Naive thymus-derived CD4-positive, alpha-beta T cell (primary cell): ENCODE measurements around the gene ADH6. TPM values are rescaled to one million over a fixed set of nuclear protein-coding genes. Genes with fewer than 3 reads are reported as not detected.
"Not testable (repeated sequence)": the region's sequence is repeated elsewhere in the genome, so short reads cannot be mapped to it uniquely, and the experiment has no call there.

Experiments used
- ATAC-seq: fragments of 150-1000 bp; cut with Tn5 transposase; 2 replicates; pipeline ENCODE4 v1.10.0; 2021; ENCODE audit warnings: mild to moderate bottlenecking, moderate library complexity
- CTCF ChIA-PET: fragments of 350-600 bp; sonication (Branson Sonifier 250); formaldehyde crosslinking; loops from one replicate; lab custom pipeline; 2021; ENCODE audit warnings: antibody characterized with exemption; lab: Charles Lee
- POLR2A ChIA-PET: fragments of 350-600 bp; sonication (Branson Sonifier 250); formaldehyde crosslinking; loops from one replicate; lab custom pipeline; 2021; ENCODE audit warnings: antibody characterized with exemption, inconsistent platforms; lab: Charles Lee
- DNase-seq, 9 donors: peaks; one replicate each; pipeline versions ENCODE4 v3.0.0 to v3.0.0-alpha.2; 2020 to 2022; ENCODE audit warnings: mixed read lengths in 1 of 9
- H3K27ac ChIP-seq: one replicate; pipeline ENCODE4 v1.7.0; 2013; ENCODE audit warnings: mild to moderate bottlenecking, low read depth, low read length, moderate library complexity
- H3K27me3 ChIP-seq, 2 donors: one replicate each; pipeline ENCODE4 v1.7.0; 2013; ENCODE audit warnings: low read length in 2 of 2, mild to moderate bottlenecking in 2 of 2, moderate library complexity in 2 of 2; ENCODE audit not compliant: control insufficient read depth in 2 of 2, insufficient read depth in 2 of 2
- H3K36me3 ChIP-seq, 3 experiments: 1 replicate in 2 of 3; 2 replicates in 1 of 3; pipeline ENCODE4 v1.7.0; 2013; ENCODE audit warnings: low read length in 3 of 3, mild to moderate bottlenecking in 3 of 3, moderate library complexity in 1 of 3; ENCODE audit not compliant: insufficient read depth in 3 of 3, control insufficient read depth in 2 of 3
- H3K4me1 ChIP-seq, 2 donors: one replicate each; pipeline ENCODE4 v1.7.0; 2013; ENCODE audit warnings: low read length in 2 of 2, mild to moderate bottlenecking in 2 of 2, moderate library complexity in 1 of 2; ENCODE audit not compliant: control insufficient read depth in 2 of 2, insufficient read depth in 2 of 2
- H3K4me3 ChIP-seq: 2 replicates; pipeline ENCODE4 v1.7.0; 2013; ENCODE audit warnings: mild to moderate bottlenecking, low read length
- H3K9me3 ChIP-seq, 3 experiments: 1 replicate in 2 of 3; 2 replicates in 1 of 3; pipeline ENCODE4 v1.7.0; 2013; ENCODE audit warnings: low read length in 3 of 3; ENCODE audit not compliant: control insufficient read depth in 2 of 3
- H3K27ac Mint-ChIP-seq, 9 donors: one replicate each; pipeline ENCODE4 v1.8.0; 2020 to 2022; ENCODE audit warnings: mixed read lengths in 9 of 9, mild to moderate bottlenecking in 8 of 9, moderate library complexity in 5 of 9, inconsistent platforms in 2 of 9
- H3K27me3 Mint-ChIP-seq, 5 donors: one replicate each; pipeline ENCODE4 v1.8.0; 2021 to 2022; ENCODE audit warnings: mixed read lengths in 5 of 5, mild to moderate bottlenecking in 1 of 5
- H3K36me3 Mint-ChIP-seq, 5 donors: one replicate each; pipeline ENCODE4 v1.8.0; 2020 to 2022; ENCODE audit warnings: mixed read lengths in 5 of 5, mild to moderate bottlenecking in 3 of 5, inconsistent platforms in 1 of 5
- H3K4me1 Mint-ChIP-seq, 7 donors: one replicate each; pipeline ENCODE4 v1.8.0; 2020 to 2022; ENCODE audit warnings: mixed read lengths in 7 of 7, mild to moderate bottlenecking in 3 of 7, inconsistent platforms in 1 of 7
- H3K4me3 Mint-ChIP-seq, 10 donors: one replicate each; pipeline ENCODE4 v1.8.0; 2020 to 2022; ENCODE audit warnings: mild to moderate bottlenecking in 10 of 10, mixed read lengths in 10 of 10, moderate library complexity in 6 of 10, inconsistent platforms in 2 of 10
- H3K9me3 Mint-ChIP-seq, 11 donors: one replicate each; pipeline ENCODE4 v1.8.0; 2020 to 2022; ENCODE audit warnings: mixed read lengths in 11 of 11, mild to moderate bottlenecking in 4 of 11, inconsistent platforms in 1 of 11, moderate library complexity in 1 of 11
- intact Hi-C, 2 donors: fragments of 100-400 bp; cut with micrococcal nuclease; formaldehyde crosslinking; loops; one replicate each; pipeline ENCODE4 v1.15.1; 2023
- polyA plus RNA-seq, 2 donors: library from polyadenylated mRNA; unstranded; fragments of 300-500 nt; fragmentation: Illumina TruSeq; gene quantifications; one replicate each; pipeline ENCODE4 v1.2.3, GENCODE V29; 2021
- total RNA-seq, 6 experiments: library from RNA in 5 of 6; stranded (reverse) in 5 of 6; gene quantifications; 1 replicate in 5 of 6; 2 replicates in 1 of 6; pipeline ENCODE4 v1.2.3 and lab custom pipeline; 2021 to 2026

The ADH6 gene
- total and polyA plus RNA-seq, 7 experiments from 2014 or later: not detected

- intact Hi-C loops: no loop called here
- H3K9me3 ChIP-seq: no peaks in the 10 kb centered on the region
- no peaks in the 10 kb centered on the region for H3K4me1 ChIP-seq
- Mint-ChIP-seq H3K36me3 (peaks cover 0 to 15% (median 8%) of the 10 kb centered on the region in 5 donors), H3K4me3 (no peak overlapping the region), H3K4me1 (no peaks in the 10 kb centered on the region), H3K27ac (no peak overlapping the region), H3K27me3 (peaks cover 0 to 5% (median 0%) of the 10 kb centered on the region in 5 donors), H3K9me3 (peaks cover 0 to 6% (median 0%) of the 10 kb centered on the region in 11 donors)
- H3K4me3 ChIP-seq: no peak overlapping the region
- POLR2A ChIA-PET: no interaction called here
- H3K36me3 ChIP-seq: no peaks in the 10 kb centered on the region
- H3K27ac ChIP-seq: no peak overlapping the region
- CTCF ChIA-PET: interaction anchor here (0.8 kb wide), 1 partner anchor 20 kb away, joined by 3 read pairs; no protein-coding TSS in a partner anchor
- DNase-seq: no peak
- no peak for ATAC-seq
- H3K27me3 ChIP-seq: no peaks in the 10 kb centered on the region
These were observed 17.4 kb downstream of the ADH6 start for GRCh38 chr4:99201690-99202089.

- Mint-ChIP-seq H3K36me3 (peaks cover 0 to 15% (median 8%) of the 10 kb centered on the region in 5 donors), H3K27me3 (peaks cover 0 to 5% (median 0%) of the 10 kb centered on the region in 5 donors), H3K4me1 (no peaks in the 10 kb centered on the region), H3K9me3 (peaks cover 0 to 7% (median under 1%) of the 10 kb centered on the region in 11 donors), H3K27ac (no peak overlapping the region), H3K4me3 (no peak overlapping the region)
- POLR2A ChIA-PET: no interaction called here
- DNase-seq (no peak), ATAC-seq (no peak)
- H3K36me3 ChIP-seq: no peaks in the 10 kb centered on the region
- no peaks in the 10 kb centered on the region for H3K9me3 ChIP-seq
- H3K27ac ChIP-seq: no peak overlapping the region
- no peaks in the 10 kb centered on the region for H3K4me1 ChIP-seq
- H3K4me3 ChIP-seq: no peak overlapping the region
- intact Hi-C loops: no loop called here
- no peaks in the 10 kb centered on the region for H3K27me3 ChIP-seq
- CTCF ChIA-PET: no interaction called here
These were observed 18.9 kb downstream of the ADH6 start for GRCh38 chr4:99200138-99200537.

- H3K27me3 Mint-ChIP-seq: no peaks in the 10 kb centered on the region
- CTCF ChIA-PET: no interaction called here
These were observed 28.7 kb downstream of the ADH6 start for GRCh38 chr4:99190336-99190735.

GRCh38 chr4:99189900-99190299, 29.1 kb downstream of the ADH6 start:
- not testable (repeated sequence) for H3K4me3 Mint-ChIP-seq, H3K4me1 Mint-ChIP-seq, DNase-seq

More at GRCh38 chr4:99190336-99190735, 28.7 kb downstream of the ADH6 start:
- DNase-seq (no peak), ATAC-seq (no peak)
- no peaks in the 10 kb centered on the region for H3K27me3 ChIP-seq
- H3K36me3 ChIP-seq: no peaks in the 10 kb centered on the region
- no peak overlapping the region for H3K27ac Mint-ChIP-seq
- intact Hi-C loops: no loop called here
- no peak overlapping the region for H3K4me3 ChIP-seq
- POLR2A ChIA-PET: no interaction called here
- H3K4me1 ChIP-seq: no peaks in the 10 kb centered on the region
- no peak overlapping the region for H3K27ac ChIP-seq
- no peaks in the 10 kb centered on the region for H3K4me1 Mint-ChIP-seq
- no peaks in the 10 kb centered on the region for H3K9me3 ChIP-seq
- H3K36me3 Mint-ChIP-seq: peaks cover 0 to 36% (median 26%) of the 10 kb centered on the region in 5 donors
- peaks cover 5 to 68% (median 26%) of the 10 kb centered on the region in 11 donors for H3K9me3 Mint-ChIP-seq
- no peak overlapping the region for H3K4me3 Mint-ChIP-seq

GRCh38 chr4:99186029-99186428, 33.0 kb downstream of the ADH6 start:
- Mint-ChIP-seq H3K4me3 (no peak overlapping the region), H3K9me3 (peaks cover 9 to 59% (median 25%) of the 10 kb centered on the region in 11 donors), H3K27me3 (no peaks in the 10 kb centered on the region), H3K4me1 (no peaks in the 10 kb centered on the region), H3K36me3 (peaks cover 0 to 52% (median 31%) of the 10 kb centered on the region in 5 donors), H3K27ac (no peak overlapping the region)
- ChIA-PET CTCF (no interaction called here), POLR2A (no interaction called here)
- no peak overlapping the region for H3K27ac ChIP-seq
- intact Hi-C loops: no loop called here
- DNase-seq (no peak), ATAC-seq (no peak)
- no peaks in the 10 kb centered on the region for H3K36me3 ChIP-seq
- H3K27me3 ChIP-seq: no peaks in the 10 kb centered on the region
- H3K9me3 ChIP-seq: no peaks in the 10 kb centered on the region
- H3K4me3 ChIP-seq: no peak overlapping the region
- no peaks in the 10 kb centered on the region for H3K4me1 ChIP-seq

More at GRCh38 chr4:99189900-99190299, 29.1 kb downstream of the ADH6 start:
- H3K27ac ChIP-seq, H3K27me3 Mint-ChIP-seq, ATAC-seq, H3K27ac Mint-ChIP-seq, H3K27me3 ChIP-seq, H3K36me3 ChIP-seq, CTCF ChIA-PET, H3K9me3 ChIP-seq, H3K4me1 ChIP-seq, POLR2A ChIA-PET, intact Hi-C loops, H3K4me3 ChIP-seq: not testable (repeated sequence)
- Mint-ChIP-seq H3K36me3 (peaks cover 0 to 41% (median 30%) of the 10 kb centered on the region in 5 donors), H3K9me3 (peaks cover 9 to 70% (median 29%) of the 10 kb centered on the region in 11 donors)

- Mint-ChIP-seq H3K4me1 (no peaks in the 10 kb centered on the region), H3K36me3 (peaks cover 0 to 49% (median 28%) of the 10 kb centered on the region in 5 donors), H3K27ac (no peak overlapping the region), H3K4me3 (no peak overlapping the region), H3K27me3 (no peaks in the 10 kb centered on the region), H3K9me3 (peaks cover 5 to 54% (median 21%) of the 10 kb centered on the region in 11 donors)
- ATAC-seq (no peak), DNase-seq (no peak)
- Histone ChIP-seq H3K4me3 (no peak overlapping the region), H3K27me3 (no peaks in the 10 kb centered on the region), H3K4me1 (no peaks in the 10 kb centered on the region), H3K27ac (no peak overlapping the region), H3K36me3 (no peaks in the 10 kb centered on the region), H3K9me3 (no peaks in the 10 kb centered on the region)
- ChIA-PET CTCF (no interaction called here), POLR2A (no interaction called here)
- intact Hi-C loops: no loop called here
These were observed 33.5 kb downstream of the ADH6 start for GRCh38 chr4:99185581-99185980.

GRCh38 chr4:99180382-99181070, 38.5 kb downstream of the ADH6 start:
- intact Hi-C loops: no loop called here
- Histone ChIP-seq H3K27me3 (no peaks in the 10 kb centered on the region), H3K4me1 (no peaks in the 10 kb centered on the region), H3K4me3 (no peak overlapping the region), H3K36me3 (no peaks in the 10 kb centered on the region), H3K27ac (no peak overlapping the region), H3K9me3 (no peaks in the 10 kb centered on the region)
- H3K4me1 Mint-ChIP-seq: no peaks in the 10 kb centered on the region
- no peak overlapping the region for H3K27ac Mint-ChIP-seq
- CTCF ChIA-PET: no interaction called here
- no peak overlapping the region for H3K4me3 Mint-ChIP-seq
- H3K9me3 Mint-ChIP-seq: peaks cover 2 to 44% (median 17%) of the 10 kb centered on the region in 11 donors
- POLR2A ChIA-PET: interaction anchor here (0.6 kb wide), 1 partner anchor 540 kb away, joined by 3 read pairs; no protein-coding TSS in a partner anchor
- no peaks in the 10 kb centered on the region for H3K27me3 Mint-ChIP-seq
- ATAC-seq (no peak), DNase-seq (no peak)
- H3K36me3 Mint-ChIP-seq: peaks cover 0 to 51% (median 24%) of the 10 kb centered on the region in 5 donors
